ENCODE results near the gene GYG2.

- TF ChIP-seq CTCF (IDR thresholded peaks at IDR 0.05), result no peak
- TF ChIP-seq POLR2A (IDR thresholded peaks at IDR 0.05), result no peak
Observed at GRCh38 chrX:2902841-2903240, 74.1 kb downstream of the GYG2 start.

Data from thyroid gland (tissue), 4 donors.